Measurements from ENCODE around the gene BICRAL. TPM values are rescaled to one million over a fixed set of nuclear protein-coding genes. Genes with fewer than 3 reads are reported as not detected.
"Not testable (repeated sequence)": the region's sequence is repeated elsewhere in the genome, so short reads cannot be mapped to it uniquely, and the experiment has no call there.

The BICRAL gene
- total RNA-seq, 1 donor from 2014 or later, result 20.7 TPM

- H3K27me3 ChIP-seq (ENCODE audit: low read depth), result no peaks in the 10 kb centered on the region
- intact Hi-C loops (cut with DNase I), result no loop called here
- no peak for ATAC-seq
These were observed 114.4 kb downstream of the BICRAL start for GRCh38 chr6:42896178-42896719.

GRCh38 chr6:42898891-42899361, 117.1 kb downstream of the BICRAL start:
- no peaks in the 10 kb centered on the region for H3K27me3 ChIP-seq (ENCODE audit: low read depth)
- DNase-seq, result peak; percentile 63
- H3K36me3 ChIP-seq, result no peaks in the 10 kb centered on the region
- peak; percentile 84 for TF ChIP-seq CTCF (IDR thresholded peaks at IDR 0.05)
- H3K4me3 ChIP-seq, result no peak overlapping the region
- no peak for ATAC-seq
- H3K9me3 ChIP-seq, result no peaks in the 10 kb centered on the region
- intact Hi-C loops (cut with DNase I), result no loop called here
- no peak overlapping the region for H3K27ac ChIP-seq
- peaks cover 17% of the 10 kb centered on the region for H3K4me1 ChIP-seq

More at GRCh38 chr6:42896178-42896719, 114.4 kb downstream of the BICRAL start:
- Histone ChIP-seq H3K9me3 (no peaks in the 10 kb centered on the region), H3K27ac (no peak overlapping the region), H3K36me3 (no peaks in the 10 kb centered on the region), H3K4me1 (peaks cover 13% of the 10 kb centered on the region), H3K4me3 (no peak overlapping the region)
- no peak for DNase-seq
- no peak for TF ChIP-seq CTCF (IDR thresholded peaks at IDR 0.05)

DNA sequence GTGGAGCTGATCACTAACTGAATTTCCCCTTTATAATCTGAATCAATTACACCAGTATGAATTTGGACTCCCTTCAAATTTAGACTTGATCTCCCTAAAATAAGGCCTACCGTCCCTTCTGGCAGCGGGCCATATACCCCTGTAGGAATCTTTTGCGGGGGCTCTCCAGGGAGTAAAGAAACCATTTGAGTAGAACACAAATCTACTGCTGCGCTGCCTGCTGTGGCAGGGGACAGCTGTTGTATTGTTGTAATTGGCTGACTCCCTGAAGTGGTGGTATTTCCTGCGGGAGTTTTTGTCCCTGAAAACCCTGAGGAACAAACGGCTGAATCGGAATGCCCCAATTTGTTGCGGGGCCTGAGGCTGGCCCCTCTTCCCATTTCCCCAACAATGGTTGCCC, 118.0 kb downstream of the BICRAL start:
- H3K9me3 ChIP-seq, result no peaks in the 10 kb centered on the region
- H3K4me3 ChIP-seq, result no peak overlapping the region
- no peak for ATAC-seq
- H3K27ac ChIP-seq, result no peak overlapping the region
- H3K36me3 ChIP-seq, result no peaks in the 10 kb centered on the region
- DNase-seq, result no peak
- intact Hi-C loops (cut with DNase I), result loop anchor here (10.0 kb wide), 1 partner anchor 235 kb away; no protein-coding TSS in a partner anchor
- TF ChIP-seq CTCF (IDR thresholded peaks at IDR 0.05), result no peak
- H3K27me3 ChIP-seq (ENCODE audit: low read depth), result no peaks in the 10 kb centered on the region
- peaks cover 17% of the 10 kb centered on the region for H3K4me1 ChIP-seq

DNA sequence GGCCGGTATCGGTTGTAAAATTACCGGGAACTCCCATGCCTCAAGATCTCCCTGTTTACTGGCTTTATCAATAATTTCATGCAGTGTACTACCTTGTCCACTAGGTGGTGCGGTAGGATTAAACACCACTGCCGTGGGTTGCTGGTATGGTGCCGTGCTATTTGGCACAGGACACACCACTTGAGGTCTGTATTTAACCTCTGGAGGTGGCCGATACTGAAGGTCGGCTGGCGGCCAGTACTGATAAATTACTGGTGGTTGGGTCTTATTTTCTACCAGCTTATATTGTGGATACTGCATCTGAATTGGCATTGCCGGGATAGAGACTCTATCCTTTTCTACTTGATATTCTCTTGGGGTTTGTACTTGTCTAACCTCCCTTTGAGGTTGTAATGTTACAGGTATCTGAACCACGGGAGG, 119.7 kb downstream of the BICRAL start:
- TF ChIP-seq CTCF (IDR thresholded peaks at IDR 0.05), result peak; percentile 91
- Histone ChIP-seq H3K27me3 (ENCODE audit: low read depth) (no peaks in the 10 kb centered on the region), H3K9me3 (no peaks in the 10 kb centered on the region), H3K4me1 (peaks cover 17% of the 10 kb centered on the region), H3K36me3 (no peaks in the 10 kb centered on the region), H3K27ac (no peak overlapping the region), H3K4me3 (peak overlapping the region; percentile 7)
- intact Hi-C loops (cut with DNase I), result loop anchor here (10.0 kb wide), 1 partner anchor 233 kb away; no protein-coding TSS in a partner anchor
- ATAC-seq (peak; percentile 98 to 100), DNase-seq (peak; percentile 83)

DNA sequence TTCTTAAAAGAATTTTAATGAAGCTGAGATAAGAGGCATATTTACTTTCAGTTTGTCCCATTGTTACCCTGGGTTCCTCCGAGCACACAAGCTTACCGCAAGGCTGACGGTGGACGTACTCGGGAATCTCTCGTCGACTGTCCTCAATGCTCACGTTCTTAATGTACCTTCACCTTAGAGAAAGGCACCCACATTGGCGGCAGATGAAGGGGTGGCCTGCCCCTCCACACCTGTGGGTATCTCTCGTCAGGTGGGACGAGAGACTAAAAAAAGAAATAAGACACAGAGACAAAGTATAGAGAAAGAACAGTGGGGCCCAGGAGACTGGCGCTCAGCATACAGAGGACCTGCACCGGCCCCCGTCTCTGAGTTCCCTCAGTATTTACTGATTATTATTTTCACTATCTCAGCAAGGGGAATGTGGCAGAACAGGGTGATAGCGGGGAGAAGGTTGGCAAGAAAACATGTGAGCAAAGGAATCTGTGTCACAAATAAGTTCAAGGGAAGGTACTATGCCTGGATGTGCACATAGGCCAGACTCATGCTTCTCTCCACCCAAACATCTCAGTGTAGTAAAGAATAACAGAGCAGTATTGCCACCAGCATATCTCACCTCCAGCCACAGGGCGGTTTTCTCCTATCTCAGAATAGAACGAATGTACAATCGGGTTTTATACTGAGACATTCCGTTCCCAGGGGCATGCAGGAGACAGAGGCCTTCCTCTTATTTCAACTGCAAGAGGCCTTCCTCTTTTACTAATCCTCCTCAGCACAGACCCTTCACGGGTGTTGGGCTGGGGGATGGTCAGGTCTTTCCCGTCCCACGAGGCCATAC, 120.8 kb downstream of the BICRAL start:
- Histone ChIP-seq H3K4me1 (peaks cover 17% of the 10 kb centered on the region), H3K4me3 (peak overlapping the region; percentile 7)
- not testable (repeated sequence) for H3K27me3 ChIP-seq (ENCODE audit: low read depth); ATAC-seq; DNase-seq; H3K9me3 ChIP-seq; H3K36me3 ChIP-seq; H3K27ac ChIP-seq
- intact Hi-C loops (cut with DNase I), result loop anchor here (10.0 kb wide), 1 partner anchor 232 kb away; no protein-coding TSS in a partner anchor

- Histone ChIP-seq H3K27me3 (ENCODE audit: low read depth) (no peaks in the 10 kb centered on the region), H3K4me1 (peaks cover 11% of the 10 kb centered on the region), H3K36me3 (no peaks in the 10 kb centered on the region), H3K9me3 (no peaks in the 10 kb centered on the region), H3K27ac (no peak overlapping the region), H3K4me3 (no peak overlapping the region)
- intact Hi-C loops (cut with DNase I), result loop anchor here (10.0 kb wide), 1 partner anchor 230 kb away; no protein-coding TSS in a partner anchor
- ATAC-seq, result no peak
- no peak for TF ChIP-seq CTCF (IDR thresholded peaks at IDR 0.05)
- no peak for DNase-seq
These were observed 122.6 kb downstream of the BICRAL start for GRCh38 chr6:42904467-42904866.

Measured in lower lobe of right lung (tissue), 2 donors.